ENCODE data around the gene TRERF1.

DNA sequence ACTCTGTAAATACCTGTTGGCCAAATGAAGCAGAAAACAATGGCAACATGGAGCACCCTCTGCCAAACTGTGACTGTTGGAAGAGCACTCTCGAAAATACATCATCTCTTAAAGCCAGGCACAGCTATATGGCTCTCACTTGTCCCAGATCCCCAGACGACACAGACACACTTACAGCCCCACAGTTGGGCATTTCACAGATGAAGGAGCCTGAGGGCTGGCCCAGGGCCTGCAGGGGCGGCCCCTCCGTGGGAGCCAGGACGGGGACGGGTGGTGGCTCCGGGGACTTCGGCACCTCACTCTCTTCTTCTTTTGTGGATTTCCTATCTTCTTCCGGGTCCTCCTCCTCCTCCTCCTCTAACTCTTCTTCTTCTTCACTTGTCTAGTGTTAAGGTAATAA, 215.7 kb downstream of the TRERF1 start:
- TF ChIP-seq ZNF274 (IDR thresholded peaks at IDR 0.05; ENCODE audit: low read depth, low read length) (no peak), YY1 (IDR thresholded peaks at IDR 0.05; ENCODE audit: insufficient read depth, insufficient read length) (no peak)

Data from NT2/D1 (cell line).